GM12878 (cell line): Measurements from ENCODE around the gene SAC3D1. TPM values are rescaled to one million over a fixed set of nuclear protein-coding genes. Genes with fewer than 3 reads are reported as not detected.

Source experiments
- ATAC-seq: fragments of 200-7000 bp; cut with Tn5 transposase; 3 replicates; pipeline ENCODE4 v1.9.1; 2020; ENCODE audit warnings: mild to moderate bottlenecking, moderate library complexity
- BruUV-seq: library from RNA; stranded (reverse); fragments of 400-500 nt; replicated peaks from 2 replicates; lab custom pipeline; 2021; lab: Mats Ljungman, UMichigan
- CTCF ChIA-PET: fragments of 300-600 bp; sonication (Branson Sonifier 250); formaldehyde crosslinking; extraction: SDS; loops from one replicate; lab custom pipeline; 2021; ENCODE audit warnings: inconsistent platforms; lab: Yijun Ruan, JAX
- POLR2A ChIA-PET: fragments of 350-600 bp; formaldehyde crosslinking; extraction: SDS; loops from one replicate; lab custom pipeline; 2021; ENCODE audit warnings: inconsistent platforms; lab: Charles Lee
- RAD21 ChIA-PET: fragments of 300-600 bp; sonication (Branson Sonifier 250); formaldehyde crosslinking; loops from one replicate; lab custom pipeline; 2023; ENCODE audit warnings: antibody characterized with exemption; ENCODE audit not compliant: unreplicated experiment; lab: Charles Lee
- SMC1A ChIA-PET: fragments of 300-600 bp; sonication (Branson Sonifier 250); formaldehyde crosslinking; loops from one replicate; lab custom pipeline; 2023; ENCODE audit not compliant: unreplicated experiment, uncharacterized antibody; lab: Charles Lee
- DNase-seq: peaks from one replicate; pipeline ENCODE4 v3.0.0-alpha.2; 2011; ENCODE audit warnings: low read depth, low spot score
- FAIRE-seq: peaks from 3 replicates; lab custom pipeline; 2011; peaks lifted over from hg19 to GRCh38; lab: Jason Lieb, UNC
- H2AFZ ChIP-seq: 2 replicates; pipeline ENCODE4 v1.6.0; 2011; ENCODE audit warnings: low read depth, low read length, control low read depth; ENCODE audit not compliant: control insufficient read depth
- H3K27ac ChIP-seq: 2 replicates; pipeline ENCODE4 v1.5.1; 2011; ENCODE audit warnings: control low read depth; ENCODE audit not compliant: control insufficient read depth, insufficient read depth
- H3K27me3 ChIP-seq, 2 experiments: replicated peaks in 1 of 2; 2 replicates each; pipeline versions ENCODE4 v1.6.0 to v1.6.1; 2011; ENCODE audit warnings: low read length in 1 of 2; ENCODE audit not compliant: control insufficient read depth in 2 of 2, insufficient read depth in 2 of 2
- H3K36me3 ChIP-seq, 2 experiments: 2 replicates each; pipeline ENCODE4 v1.5.1; 2011; ENCODE audit warnings: low read length in 1 of 2; ENCODE audit not compliant: control insufficient read depth in 2 of 2, insufficient read depth in 2 of 2
- H3K4me1 ChIP-seq: 2 replicates; pipeline ENCODE4 v1.6.1; 2011; ENCODE audit warnings: mild to moderate bottlenecking, low read length, moderate library complexity, mixed read lengths; ENCODE audit not compliant: control insufficient read depth, insufficient read depth
- H3K4me2 ChIP-seq: 2 replicates; pipeline ENCODE4 v1.6.0; 2011; ENCODE audit warnings: control low read depth; ENCODE audit not compliant: control insufficient read depth, insufficient read depth
- H3K4me3 ChIP-seq: fragments of 200-600 bp; sonication (generic); 2 replicates; pipeline ENCODE4 v1.5.1; 2016
- H3K79me2 ChIP-seq: 2 replicates; pipeline ENCODE4 v1.6.0; 2011; ENCODE audit warnings: low read length; ENCODE audit not compliant: control insufficient read depth, insufficient read depth
- H3K9ac ChIP-seq: 2 replicates; pipeline ENCODE4 v1.8.0; 2011; ENCODE audit warnings: low read length, control low read depth, mixed read lengths; ENCODE audit not compliant: control insufficient read depth, insufficient read depth
- H3K9me3 ChIP-seq: replicated peaks from 3 replicates; pipeline ENCODE4 v1.5.1; 2011; ENCODE audit warnings: mild to moderate bottlenecking, low read length; ENCODE audit not compliant: control insufficient read depth, insufficient read depth
- H4K20me1 ChIP-seq: 2 replicates; pipeline ENCODE4 v1.6.0; 2011; ENCODE audit not compliant: control insufficient read depth, insufficient read depth
- CBFB ChIP-seq: IDR thresholded peaks from 2 replicates; pipeline ENCODE4 v1.6.1; 2016; ENCODE audit warnings: antibody characterized with exemption, low read depth
- HDAC2 ChIP-seq: fragments of 200-600 bp; sonication (generic); IDR thresholded peaks from 2 replicates; pipeline ENCODE4 v1.6.1; 2017
- POLR2A ChIP-seq: IDR thresholded peaks from 2 replicates; pipeline ENCODE4 v1.6.1; 2011; ENCODE audit warnings: low read depth, mild to moderate bottlenecking, low read length
- TARDBP ChIP-seq: IDR thresholded peaks from 2 replicates; pipeline ENCODE4 v1.6.1; 2016; ENCODE audit warnings: borderline replicate concordance
- TCF3 ChIP-seq: IDR thresholded peaks from 2 replicates; pipeline ENCODE4 v1.6.1; 2012; ENCODE audit warnings: low read depth, mild to moderate bottlenecking, low read length, borderline replicate concordance; ENCODE audit not compliant: insufficient read depth
- ZBED1 ChIP-seq: IDR thresholded peaks from 2 replicates; pipeline ENCODE4 v1.6.1; 2016; ENCODE audit warnings: borderline replicate concordance
- WGBS: methylation state at CpG from one replicate; pipeline ENCODE4 v1.1.6; 2016; ENCODE audit warnings: low lambda C conversion rate; ENCODE audit not compliant: insufficient replicate concordance, insufficient coverage; ENCODE audit errors: missing lambda C conversion rate; 5-methylcytosine and 5-hydroxymethylcytosine counted together
- in situ Hi-C: fragments of 300-500 bp; cut with MboI; formaldehyde crosslinking; loops from 9 replicates; pipeline ENCODE4 v1.14.3; 2018; ENCODE audit warnings: mixed read lengths
- intact Hi-C: fragments of 100-400 bp; cut with micrococcal nuclease; formaldehyde crosslinking; loops from one replicate; pipeline ENCODE4 v1.14.2; 2022; ENCODE audit not compliant: unreplicated experiment
- microRNA-seq: library from miRNA; unstranded; fragments of <30 nt; microRNA quantifications from one replicate; pipeline ENCODE4, GENCODE V29; 2018
- polyA plus RNA-seq, 11 experiments: library from polyadenylated mRNA; depleted of rRNA in 4 of 11; unstranded in 6 of 11; stranded (reverse) in 5 of 11; fragments of >200 nt; fragmentation: Nextera tagmentation in 4 of 11; fragmentation: Illumina TruSeq in 1 of 11; extraction: Ambion mirVana in 4 of 11; extraction: Trizol in 1 of 11; gene quantifications; 1 replicate in 1 of 11; 2 replicates in 10 of 11; pipeline versions ENCODE4 v1.2.1 to v1.2.3, GENCODE V29; 2011 to 2016; ENCODE audit warnings: inconsistent platforms in 2 of 11, missing spikeins in 2 of 11, low read depth in 1 of 11
- small RNA-seq: library from RNA; depleted of rRNA; stranded (forward); fragments of <200 nt; gene quantifications from one replicate; pipeline ENCODE3, GENCODE V24; 2014
- total RNA-seq, 4 experiments: library from RNA; depleted of rRNA in 3 of 4; stranded (reverse); fragments of >200 nt in 3 of 4; fragmentation: Illumina TruSeq in 1 of 4; extraction: Trizol in 1 of 4; gene quantifications; 2 replicates each; pipeline versions ENCODE4 v1.2.1 to v1.2.3, GENCODE V29; 2013 to 2021
- TF ChIP-seq, protein P1 (sequence below): IDR thresholded peaks from 2 replicates; pipeline ENCODE4 v1.6.1; 2012; ENCODE audit warnings: low read length, inconsistent platforms

SAC3D1 gene
- total and polyA plus RNA-seq, 10 of the 15 experiments (the other 5 are each of a cell fraction or from before 2014, with no cell fraction given): 0.16 to 44.6 (median 12.1) TPM

DNA sequence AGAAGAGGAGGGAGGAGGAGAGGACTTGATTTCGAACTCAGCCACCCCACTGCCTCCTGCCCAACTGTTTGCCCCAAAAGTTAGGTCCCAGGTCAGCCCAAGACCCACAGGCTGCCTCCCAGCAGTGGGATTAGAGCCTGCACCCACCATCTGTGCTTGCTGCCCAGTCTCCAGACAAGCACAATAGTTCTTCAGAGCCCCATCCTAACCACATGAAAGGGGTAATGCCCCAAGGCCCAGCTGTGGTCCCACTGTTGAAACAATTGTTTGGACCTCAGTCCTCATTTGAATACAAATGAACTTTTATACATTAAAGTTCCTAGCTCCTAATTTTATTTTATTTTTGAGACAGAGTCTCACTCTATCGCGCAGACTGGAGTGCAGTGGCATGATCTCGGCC is 49.6 kb downstream of the SAC3D1 start:
- Histone ChIP-seq H3K27ac (no peak overlapping the region), H4K20me1 (no peaks in the 10 kb centered on the region), H3K79me2 (no peaks in the 10 kb centered on the region), H3K4me1 (no peaks in the 10 kb centered on the region), H3K4me3 (no peak overlapping the region), H3K27me3 (no peaks in the 10 kb centered on the region), H3K9me3 (no peaks in the 10 kb centered on the region), H2AFZ (no peak overlapping the region), H3K36me3 (peaks cover 5 to 11% of the 10 kb centered on the region in 2 experiments), H3K9ac (no peak overlapping the region), H3K4me2 (no peak overlapping the region)
- FAIRE-seq: no peak
- intact Hi-C loops (no loop called here), in situ Hi-C loops (no loop called here)
- DNase-seq: no peak
- SMC1A ChIA-PET: interaction anchor here (1.0 to 2.2 kb wide), 4 partner anchors 11 to 77 kb away, joined by 3 to 5 read pairs (median 3); partner anchors contain the start of gene ARL2
- POLR2A ChIA-PET: interaction anchor here (0.9 to 1.7 kb wide), 4 partner anchors 11 to 241 kb away, joined by 4 to 7 read pairs (median 4); partner anchors contain the start of genes ARL2 and SAC3D1
- BruUV-seq: no TSS peak
- TF ChIP-seq TARDBP (no peak), ZBED1 (no peak), TCF3 (no peak), POLR2A (peak; percentile 40; the same call in 1 of the 2 replicates), CBFB (no peak), HDAC2 (no peak)
- TF ChIP-seq, protein P1, sequence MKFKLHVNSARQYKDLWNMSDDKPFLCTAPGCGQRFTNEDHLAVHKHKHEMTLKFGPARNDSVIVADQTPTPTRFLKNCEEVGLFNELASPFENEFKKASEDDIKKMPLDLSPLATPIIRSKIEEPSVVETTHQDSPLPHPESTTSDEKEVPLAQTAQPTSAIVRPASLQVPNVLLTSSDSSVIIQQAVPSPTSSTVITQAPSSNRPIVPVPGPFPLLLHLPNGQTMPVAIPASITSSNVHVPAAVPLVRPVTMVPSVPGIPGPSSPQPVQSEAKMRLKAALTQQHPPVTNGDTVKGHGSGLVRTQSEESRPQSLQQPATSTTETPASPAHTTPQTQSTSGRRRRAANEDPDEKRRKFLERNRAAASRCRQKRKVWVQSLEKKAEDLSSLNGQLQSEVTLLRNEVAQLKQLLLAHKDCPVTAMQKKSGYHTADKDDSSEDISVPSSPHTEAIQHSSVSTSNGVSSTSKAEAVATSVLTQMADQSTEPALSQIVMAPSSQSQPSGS: no peak
- CTCF ChIA-PET: interaction anchor here (0.7 to 2.1 kb wide), 3 partner anchors 12 to 244 kb away, joined by 3 to 6 read pairs (median 5); no protein-coding TSS in a partner anchor
- RAD21 ChIA-PET: no interaction called here
- ATAC-seq: no peak
- 95% methylated on average over 4 of the region's 4 CpGs for WGBS

Small RNA genes within 50 kb of the gene (microRNA-seq; reads per million reads assigned to microRNA genes)
- gene MIR6879: not detected

Small RNA genes within 50 kb of the gene (small RNA-seq; reads per million reads assigned to genes)
- 0.16 reads per million for gene MIR6879
- gene SNX15: not detected

Other genes with a start within 250 kb of the SAC3D1 start
Only the 7 nearest of the 23 such genes appear.
- 0.51 and 0.93 TPM in 2 replicates for gene BATF2, start 44.2 kb upstream of the SAC3D1 start, total RNA-seq (2014; rRNA removed)
- 0.28 and 0.45 TPM in 2 replicates for gene BATF2, start 44.2 kb upstream of the SAC3D1 start, total RNA-seq (2014; rRNA removed; fragmentation: Illumina TruSeq; extraction: Trizol)
- gene BATF2, start 44.2 kb upstream of the SAC3D1 start, total RNA-seq (2021): 0.98 and 1.1 TPM in 2 replicates
- not detected in 2 replicates for gene BATF2, start 44.2 kb upstream of the SAC3D1 start, polyA plus RNA-seq (2011; rRNA removed)
- gene BATF2, start 44.2 kb upstream of the SAC3D1 start, polyA plus RNA-seq (2014; fragmentation: Illumina TruSeq; extraction: Trizol): 0.38 and 0.52 TPM in 2 replicates
- under 1 TPM; 0.18 to 0.24 TPM for gene BATF2, start 44.2 kb upstream of the SAC3D1 start, polyA plus RNA-seq (2014; fragmentation: Nextera tagmentation; extraction: Ambion mirVana)
- gene BATF2, start 44.2 kb upstream of the SAC3D1 start, polyA plus RNA-seq (2014; rRNA removed): 0.49 and 0.81 TPM in 2 replicates
- gene BATF2, start 44.2 kb upstream of the SAC3D1 start, polyA plus RNA-seq (2016; fragmentation: Nextera tagmentation; extraction: Ambion mirVana): under 1 TPM; 0.26 to 0.27 TPM
- 109 and 113 TPM in 2 replicates for gene ARL2, start 27.1 kb upstream of the SAC3D1 start, total RNA-seq (2014; rRNA removed)
- gene ARL2, start 27.1 kb upstream of the SAC3D1 start, total RNA-seq (2014; rRNA removed; fragmentation: Illumina TruSeq; extraction: Trizol): 46.6 and 49.1 TPM in 2 replicates
- 75.1 and 78.4 TPM in 2 replicates for gene ARL2, start 27.1 kb upstream of the SAC3D1 start, total RNA-seq (2021)
- gene ARL2, start 27.1 kb upstream of the SAC3D1 start, polyA plus RNA-seq (2011; rRNA removed): 31.5 and 71.7 TPM in 2 replicates
- gene ARL2, start 27.1 kb upstream of the SAC3D1 start, polyA plus RNA-seq (2014; fragmentation: Illumina TruSeq; extraction: Trizol): 24.5 and 49.2 TPM in 2 replicates
- 10 to 100 TPM in 1 of 2 experiments, 1 to 10 TPM in 1; 4.1 to 18.6 TPM for gene ARL2, start 27.1 kb upstream of the SAC3D1 start, polyA plus RNA-seq (2014; fragmentation: Nextera tagmentation; extraction: Ambion mirVana)
- 112 and 123 TPM in 2 replicates for gene ARL2, start 27.1 kb upstream of the SAC3D1 start, polyA plus RNA-seq (2014; rRNA removed)
- 100 to 1,000 TPM; 137 to 138 TPM for gene ARL2, start 27.1 kb upstream of the SAC3D1 start, polyA plus RNA-seq (2016; fragmentation: Nextera tagmentation; extraction: Ambion mirVana)
- 17.7 and 18.4 TPM in 2 replicates for gene SNX15, start 13.8 kb upstream of the SAC3D1 start, total RNA-seq (2014; rRNA removed)
- gene SNX15, start 13.8 kb upstream of the SAC3D1 start, total RNA-seq (2014; rRNA removed; fragmentation: Illumina TruSeq; extraction: Trizol): 10.0 and 11.4 TPM in 2 replicates
- 23.4 and 24.0 TPM in 2 replicates for gene SNX15, start 13.8 kb upstream of the SAC3D1 start, total RNA-seq (2021)
- 0.39 and 2.7 TPM in 2 replicates for gene SNX15, start 13.8 kb upstream of the SAC3D1 start, polyA plus RNA-seq (2011; rRNA removed)
- gene SNX15, start 13.8 kb upstream of the SAC3D1 start, polyA plus RNA-seq (2014; fragmentation: Illumina TruSeq; extraction: Trizol): 0.35 and 14.8 TPM in 2 replicates
- gene SNX15, start 13.8 kb upstream of the SAC3D1 start, polyA plus RNA-seq (2014; fragmentation: Nextera tagmentation; extraction: Ambion mirVana): 1 to 10 TPM; 2.4 to 3.3 TPM
- 17.4 and 18.3 TPM in 2 replicates for gene SNX15, start 13.8 kb upstream of the SAC3D1 start, polyA plus RNA-seq (2014; rRNA removed)
- gene SNX15, start 13.8 kb upstream of the SAC3D1 start, polyA plus RNA-seq (2016; fragmentation: Nextera tagmentation; extraction: Ambion mirVana): 10 to 100 TPM; 18.3 to 19.8 TPM
- 4.7 TPM in 2 replicates for gene NAALADL1, start 17.3 kb downstream of the SAC3D1 start, total RNA-seq (2014; rRNA removed)
- 2.7 and 4.2 TPM in 2 replicates for gene NAALADL1, start 17.3 kb downstream of the SAC3D1 start, total RNA-seq (2014; rRNA removed; fragmentation: Illumina TruSeq; extraction: Trizol)
- 3.3 and 4.0 TPM in 2 replicates for gene NAALADL1, start 17.3 kb downstream of the SAC3D1 start, total RNA-seq (2021)
- gene NAALADL1, start 17.3 kb downstream of the SAC3D1 start, polyA plus RNA-seq (2011; rRNA removed): 0.24 and 0.77 TPM in 2 replicates
- gene NAALADL1, start 17.3 kb downstream of the SAC3D1 start, polyA plus RNA-seq (2014; fragmentation: Illumina TruSeq; extraction: Trizol): 0.27 and 1.6 TPM in 2 replicates
- 1 to 10 TPM; 1.3 TPM for gene NAALADL1, start 17.3 kb downstream of the SAC3D1 start, polyA plus RNA-seq (2014; fragmentation: Nextera tagmentation; extraction: Ambion mirVana)
- 5.5 and 7.1 TPM in 2 replicates for gene NAALADL1, start 17.3 kb downstream of the SAC3D1 start, polyA plus RNA-seq (2014; rRNA removed)
- gene NAALADL1, start 17.3 kb downstream of the SAC3D1 start, polyA plus RNA-seq (2016; fragmentation: Nextera tagmentation; extraction: Ambion mirVana): 1 to 10 TPM; 1.1 to 1.4 TPM
- gene CDCA5, start 42.8 kb downstream of the SAC3D1 start, total RNA-seq (2014; rRNA removed): 54.8 and 58.4 TPM in 2 replicates
- gene CDCA5, start 42.8 kb downstream of the SAC3D1 start, total RNA-seq (2014; rRNA removed; fragmentation: Illumina TruSeq; extraction: Trizol): 46.1 and 47.9 TPM in 2 replicates
- gene CDCA5, start 42.8 kb downstream of the SAC3D1 start, total RNA-seq (2021): 78.1 and 81.4 TPM in 2 replicates
- 32.4 and 44.0 TPM in 2 replicates for gene CDCA5, start 42.8 kb downstream of the SAC3D1 start, polyA plus RNA-seq (2011; rRNA removed)
- gene CDCA5, start 42.8 kb downstream of the SAC3D1 start, polyA plus RNA-seq (2014; fragmentation: Illumina TruSeq; extraction: Trizol): 44.7 and 71.4 TPM in 2 replicates
- gene CDCA5, start 42.8 kb downstream of the SAC3D1 start, polyA plus RNA-seq (2014; fragmentation: Nextera tagmentation; extraction: Ambion mirVana): 10 to 100 TPM; 21.2 to 34.3 TPM
- 77.6 and 80.6 TPM in 2 replicates for gene CDCA5, start 42.8 kb downstream of the SAC3D1 start, polyA plus RNA-seq (2014; rRNA removed)
- 100 to 1,000 TPM; 105 to 107 TPM for gene CDCA5, start 42.8 kb downstream of the SAC3D1 start, polyA plus RNA-seq (2016; fragmentation: Nextera tagmentation; extraction: Ambion mirVana)
- gene ZFPL1, start 43.0 kb downstream of the SAC3D1 start, total RNA-seq (2014; rRNA removed): 31.7 and 37.2 TPM in 2 replicates
- gene ZFPL1, start 43.0 kb downstream of the SAC3D1 start, total RNA-seq (2014; rRNA removed; fragmentation: Illumina TruSeq; extraction: Trizol): 11.0 and 13.8 TPM in 2 replicates
- gene ZFPL1, start 43.0 kb downstream of the SAC3D1 start, total RNA-seq (2021): 29.0 and 31.3 TPM in 2 replicates
- gene ZFPL1, start 43.0 kb downstream of the SAC3D1 start, polyA plus RNA-seq (2011; rRNA removed): 13.0 and 24.7 TPM in 2 replicates
- 9.7 and 20.5 TPM in 2 replicates for gene ZFPL1, start 43.0 kb downstream of the SAC3D1 start, polyA plus RNA-seq (2014; fragmentation: Illumina TruSeq; extraction: Trizol)
- gene ZFPL1, start 43.0 kb downstream of the SAC3D1 start, polyA plus RNA-seq (2014; fragmentation: Nextera tagmentation; extraction: Ambion mirVana): 1 to 10 TPM; 2.2 to 5.6 TPM
- gene ZFPL1, start 43.0 kb downstream of the SAC3D1 start, polyA plus RNA-seq (2014; rRNA removed): 29.3 and 38.0 TPM in 2 replicates
- gene ZFPL1, start 43.0 kb downstream of the SAC3D1 start, polyA plus RNA-seq (2016; fragmentation: Nextera tagmentation; extraction: Ambion mirVana): 10 to 100 TPM; 36.6 to 37.8 TPM
- gene VPS51, start 55.0 kb downstream of the SAC3D1 start, total RNA-seq (2014; rRNA removed): 213 and 279 TPM in 2 replicates
- gene VPS51, start 55.0 kb downstream of the SAC3D1 start, total RNA-seq (2014; rRNA removed; fragmentation: Illumina TruSeq; extraction: Trizol): 55.8 and 61.6 TPM in 2 replicates
- gene VPS51, start 55.0 kb downstream of the SAC3D1 start, total RNA-seq (2021): 130 and 140 TPM in 2 replicates
- gene VPS51, start 55.0 kb downstream of the SAC3D1 start, polyA plus RNA-seq (2011; rRNA removed): 37.6 and 91.8 TPM in 2 replicates
- 8.9 and 25.1 TPM in 2 replicates for gene VPS51, start 55.0 kb downstream of the SAC3D1 start, polyA plus RNA-seq (2014; fragmentation: Illumina TruSeq; extraction: Trizol)
- gene VPS51, start 55.0 kb downstream of the SAC3D1 start, polyA plus RNA-seq (2014; fragmentation: Nextera tagmentation; extraction: Ambion mirVana): 1 to 10 TPM; 1.5 to 8.6 TPM
- 123 and 185 TPM in 2 replicates for gene VPS51, start 55.0 kb downstream of the SAC3D1 start, polyA plus RNA-seq (2014; rRNA removed)
- 10 to 100 TPM; 41.9 to 50.7 TPM for gene VPS51, start 55.0 kb downstream of the SAC3D1 start, polyA plus RNA-seq (2016; fragmentation: Nextera tagmentation; extraction: Ambion mirVana)